DND-41 (cell line): ENCODE data around the gene WDR7.

Experiments
- CTCF ChIP-seq: IDR thresholded peaks from 2 replicates; pipeline ENCODE4 v1.5.1; 2012; ENCODE audit warnings: borderline replicate concordance, low read length, moderate library complexity, mild to moderate bottlenecking; ENCODE audit not compliant: poor library complexity, severe bottlenecking; ENCODE audit errors: extremely low read depth
- EZH2 ChIP-seq: IDR thresholded peaks from 3 replicates; pipeline ENCODE4 v1.6.1; 2012; ENCODE audit warnings: borderline replicate concordance, low read depth, mild to moderate bottlenecking, moderate library complexity, low read length, inconsistent platforms; ENCODE audit not compliant: severe bottlenecking

DNA sequence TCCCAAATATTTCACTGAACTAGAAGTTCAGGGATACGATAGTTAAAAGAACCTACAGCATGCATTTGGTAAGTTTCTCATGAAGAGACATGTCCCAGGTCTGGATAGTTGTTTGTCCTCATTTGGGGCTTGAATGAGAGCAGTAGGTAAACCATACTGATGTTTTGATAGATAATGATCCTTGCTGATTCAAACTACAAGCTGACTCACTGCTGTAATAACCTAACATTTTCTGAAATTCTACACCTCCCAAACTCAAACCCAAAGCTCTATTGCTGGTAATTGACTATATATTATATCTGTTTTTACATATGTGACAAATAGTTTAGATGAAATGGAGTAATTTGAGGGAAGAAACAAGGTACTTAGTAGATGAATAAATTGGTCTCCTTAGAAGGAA lies 341.6 kb downstream of the WDR7 start:
- TF ChIP-seq CTCF (no peak), EZH2 (no peak)
